ENCODE data around the gene SUOX. TPM values are rescaled to one million over a fixed set of nuclear protein-coding genes. Genes with fewer than 3 reads are reported as not detected.
"Not testable (repeated sequence)": the region's sequence is repeated elsewhere in the genome, so short reads cannot be mapped to it uniquely, and the experiment has no call there.

SUOX gene
- total RNA-seq, 1 donor from 2014 or later, result 12.9 TPM

- TF ChIP-seq, protein P1, sequence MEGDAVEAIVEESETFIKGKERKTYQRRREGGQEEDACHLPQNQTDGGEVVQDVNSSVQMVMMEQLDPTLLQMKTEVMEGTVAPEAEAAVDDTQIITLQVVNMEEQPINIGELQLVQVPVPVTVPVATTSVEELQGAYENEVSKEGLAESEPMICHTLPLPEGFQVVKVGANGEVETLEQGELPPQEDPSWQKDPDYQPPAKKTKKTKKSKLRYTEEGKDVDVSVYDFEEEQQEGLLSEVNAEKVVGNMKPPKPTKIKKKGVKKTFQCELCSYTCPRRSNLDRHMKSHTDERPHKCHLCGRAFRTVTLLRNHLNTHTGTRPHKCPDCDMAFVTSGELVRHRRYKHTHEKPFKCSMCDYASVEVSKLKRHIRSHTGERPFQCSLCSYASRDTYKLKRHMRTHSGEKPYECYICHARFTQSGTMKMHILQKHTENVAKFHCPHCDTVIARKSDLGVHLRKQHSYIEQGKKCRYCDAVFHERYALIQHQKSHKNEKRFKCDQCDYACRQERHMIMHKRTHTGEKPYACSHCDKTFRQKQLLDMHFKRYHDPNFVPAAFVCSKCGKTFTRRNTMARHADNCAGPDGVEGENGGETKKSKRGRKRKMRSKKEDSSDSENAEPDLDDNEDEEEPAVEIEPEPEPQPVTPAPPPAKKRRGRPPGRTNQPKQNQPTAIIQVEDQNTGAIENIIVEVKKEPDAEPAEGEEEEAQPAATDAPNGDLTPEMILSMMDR (conservative IDR thresholded peaks at IDR 0.05; ENCODE audit: low read depth, low read length), result no peak
- DNase-seq (ENCODE audit: low read depth), result no peak
- H3K4me3 ChIP-seq (ENCODE audit: low read depth, low read length), result no peak overlapping the region
Observed at GRCh38 chr12:55983232-55983842, 13.7 kb upstream of the SUOX start.

DNA sequence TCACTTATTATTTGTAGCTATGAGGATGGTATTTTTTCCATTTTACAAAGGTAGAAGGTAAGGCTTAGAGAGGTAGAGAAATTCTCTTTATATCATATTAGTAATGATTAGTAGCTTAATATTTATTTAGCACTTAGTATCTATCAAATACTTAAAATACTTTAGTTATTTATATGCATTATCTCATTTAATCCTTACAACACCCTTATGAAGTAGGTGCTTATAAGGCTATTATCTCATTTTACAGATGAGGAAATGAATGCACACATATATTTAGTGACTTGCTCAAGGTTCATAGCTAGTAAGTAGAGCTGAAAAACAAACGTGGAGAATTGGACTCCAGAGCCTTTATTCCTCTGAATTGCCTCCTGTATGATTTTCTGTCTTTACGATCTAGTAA lies 12.2 kb upstream of the SUOX start:
- DNase-seq (ENCODE audit: low read depth), result no peak
- TF ChIP-seq, protein P1 (conservative IDR thresholded peaks at IDR 0.05; ENCODE audit: low read depth, low read length), result no peak
- no peak overlapping the region for H3K4me3 ChIP-seq (ENCODE audit: low read depth, low read length)

GRCh38 chr12:55985341-55985740 lies 11.7 kb upstream of the SUOX start:
- TF ChIP-seq, protein P1 (conservative IDR thresholded peaks at IDR 0.05; ENCODE audit: low read depth, low read length), result no peak
- H3K4me3 ChIP-seq (ENCODE audit: low read depth, low read length), result no peak overlapping the region
- DNase-seq (ENCODE audit: low read depth), result no peak

DNA sequence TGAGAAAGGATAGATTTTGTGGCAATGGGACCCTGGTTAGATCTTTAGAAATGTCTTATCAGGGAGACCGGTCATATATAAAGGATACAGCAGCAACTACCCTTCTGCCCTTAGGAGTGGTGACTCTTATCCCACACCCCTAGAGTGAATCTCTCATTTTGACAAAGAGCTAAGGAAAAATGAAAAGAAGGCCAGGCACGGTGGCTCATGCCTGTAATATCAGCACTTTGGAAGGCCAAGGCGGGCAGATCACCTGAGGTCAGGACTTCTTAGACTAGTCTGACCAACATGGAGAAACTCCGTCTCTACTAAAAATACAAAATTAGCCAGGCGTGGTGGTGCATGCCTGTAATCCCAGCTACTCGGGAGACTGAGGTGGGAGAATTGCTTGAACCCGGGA lies 11.1 kb upstream of the SUOX start:
- H3K4me3 ChIP-seq (ENCODE audit: low read depth, low read length); DNase-seq (ENCODE audit: low read depth): not testable (repeated sequence)

GRCh38 chr12:55991110-55991509 lies 6.0 kb upstream of the SUOX start:
- H3K4me3 ChIP-seq (ENCODE audit: low read depth, low read length), result no peak overlapping the region
- TF ChIP-seq, protein P1 (conservative IDR thresholded peaks at IDR 0.05; ENCODE audit: low read depth, low read length), result no peak
- no peak for DNase-seq (ENCODE audit: low read depth)

- H3K4me3 ChIP-seq (ENCODE audit: low read depth, low read length), result no peak overlapping the region
- DNase-seq (ENCODE audit: low read depth), result no peak
- TF ChIP-seq, protein P1 (conservative IDR thresholded peaks at IDR 0.05; ENCODE audit: low read depth, low read length), result no peak
Observed at GRCh38 chr12:55993230-55993853, 3.7 kb upstream of the SUOX start.

GRCh38 chr12:55995366-55995765 lies 1.7 kb upstream of the SUOX start:
- TF ChIP-seq, protein P1 (conservative IDR thresholded peaks at IDR 0.05; ENCODE audit: low read depth, low read length), result no peak
- DNase-seq (ENCODE audit: low read depth), result no peak
- H3K4me3 ChIP-seq (ENCODE audit: low read depth, low read length), result no peak overlapping the region

Measured in epithelial cell of proximal tubule (primary cell).